ENCODE results near the gene CMSS1.

DNA sequence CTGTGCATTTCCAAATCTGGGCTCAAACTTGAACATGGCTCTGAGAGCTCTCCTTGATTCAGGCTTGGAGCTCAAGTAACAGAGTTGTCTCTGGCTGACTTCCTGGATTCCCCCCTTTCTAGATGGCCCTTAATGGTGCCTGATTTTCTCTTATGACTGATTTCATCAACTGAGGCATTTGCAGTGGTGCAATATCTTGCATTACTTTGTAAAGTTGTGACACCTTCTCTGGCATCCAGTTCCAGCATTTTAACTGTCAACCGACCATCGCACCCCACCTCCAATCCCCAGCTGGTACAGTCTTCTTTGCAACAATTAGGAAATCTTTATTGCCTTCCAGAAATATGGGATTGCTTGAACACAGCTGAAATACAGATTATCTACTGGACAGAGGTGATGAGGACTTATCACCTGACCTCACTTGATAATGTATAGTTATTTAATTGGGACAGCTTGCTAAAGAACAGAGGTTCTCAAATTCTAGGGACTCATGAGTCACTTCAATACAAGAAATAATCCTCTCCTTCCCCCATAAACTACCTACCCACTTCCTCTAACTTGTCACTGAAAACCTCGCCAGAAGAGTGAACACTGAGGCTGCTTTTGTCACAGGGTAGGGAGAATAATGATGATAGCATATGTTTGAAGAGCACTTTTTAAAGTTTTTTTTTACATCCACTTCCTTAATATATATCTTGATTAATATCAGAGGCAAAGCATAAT lies 254.8 kb downstream of the CMSS1 start:
- TF ChIP-seq EP300 (IDR thresholded peaks at IDR 0.05) (no peak), POLR2A (IDR thresholded peaks at IDR 0.05) (no peak)
- TF ChIP-seq, protein P1, sequence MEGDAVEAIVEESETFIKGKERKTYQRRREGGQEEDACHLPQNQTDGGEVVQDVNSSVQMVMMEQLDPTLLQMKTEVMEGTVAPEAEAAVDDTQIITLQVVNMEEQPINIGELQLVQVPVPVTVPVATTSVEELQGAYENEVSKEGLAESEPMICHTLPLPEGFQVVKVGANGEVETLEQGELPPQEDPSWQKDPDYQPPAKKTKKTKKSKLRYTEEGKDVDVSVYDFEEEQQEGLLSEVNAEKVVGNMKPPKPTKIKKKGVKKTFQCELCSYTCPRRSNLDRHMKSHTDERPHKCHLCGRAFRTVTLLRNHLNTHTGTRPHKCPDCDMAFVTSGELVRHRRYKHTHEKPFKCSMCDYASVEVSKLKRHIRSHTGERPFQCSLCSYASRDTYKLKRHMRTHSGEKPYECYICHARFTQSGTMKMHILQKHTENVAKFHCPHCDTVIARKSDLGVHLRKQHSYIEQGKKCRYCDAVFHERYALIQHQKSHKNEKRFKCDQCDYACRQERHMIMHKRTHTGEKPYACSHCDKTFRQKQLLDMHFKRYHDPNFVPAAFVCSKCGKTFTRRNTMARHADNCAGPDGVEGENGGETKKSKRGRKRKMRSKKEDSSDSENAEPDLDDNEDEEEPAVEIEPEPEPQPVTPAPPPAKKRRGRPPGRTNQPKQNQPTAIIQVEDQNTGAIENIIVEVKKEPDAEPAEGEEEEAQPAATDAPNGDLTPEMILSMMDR (IDR thresholded peaks at IDR 0.05): no peak
